HCT116 (cell line): Measurements from ENCODE around the gene SRD5A3. TPM values are rescaled to one million over a fixed set of nuclear protein-coding genes. Genes with fewer than 3 reads are reported as not detected.

ENCODE experiments used
- ATAC-seq: fragments of 200-7000 bp; cut with Tn5 transposase; 2 replicates; pipeline ENCODE4 v1.9.1; 2020; ENCODE audit warnings: mild to moderate bottlenecking, moderate library complexity
- BruUV-seq: library from RNA; stranded (reverse); fragments of 400-500 nt; replicated peaks from 2 replicates; lab custom pipeline; 2021; lab: Mats Ljungman, UMichigan
- CTCF ChIA-PET: fragments of 300-600 bp; sonication (Branson Sonifier 250); formaldehyde crosslinking; loops from one replicate; lab custom pipeline; 2021; ENCODE audit warnings: antibody characterized with exemption; lab: Charles Lee
- POLR2A ChIA-PET: fragments of 300-600, 350-600 bp; sonication (Branson Sonifier 250); formaldehyde crosslinking; loops from one replicate; lab custom pipeline; 2021; ENCODE audit warnings: antibody characterized with exemption; lab: Charles Lee
- RAD21 ChIA-PET, 2 experiments: fragments of 300-600 bp; sonication (Branson Sonifier 250); formaldehyde crosslinking; loops; one replicate each; lab custom pipeline; 2023; ENCODE audit warnings: low total read pairs in 2 of 2; ENCODE audit not compliant: uncharacterized antibody in 2 of 2, unreplicated experiment in 2 of 2, low non-redundant PET in 1 of 2; lab: Charles Lee
- DNase-seq: peaks from one replicate; pipeline ENCODE4 v3.0.0-alpha.2; 2010; ENCODE audit warnings: low read depth, low spot score
- H2AFZ ChIP-seq: fragments of 200-600 bp; shearing (Covaris generic), sonication (generic); 2 replicates; pipeline ENCODE4 v1.6.1; 2017; ENCODE audit warnings: low read depth, mixed run types, mixed read lengths, antibody characterized with exemption, low read length; ENCODE audit not compliant: poor library complexity, severe bottlenecking
- H3K27ac ChIP-seq: 2 replicates; pipeline ENCODE4 v1.5.1; 2012; ENCODE audit warnings: low read depth, low read length
- H3K27me3 ChIP-seq: fragments of 200-600 bp; sonication (generic); 2 replicates; pipeline ENCODE4 v1.6.1; 2016; ENCODE audit warnings: mixed run types, low read length, mixed read lengths; ENCODE audit not compliant: insufficient read depth
- H3K36me3 ChIP-seq, 2 experiments: fragments of 200-500 bp in 1 of 2; fragments of 200-600 bp in 1 of 2; sonication (Bioruptor generic) in 1 of 2; sonication (generic) in 1 of 2; 2 replicates each; pipeline versions ENCODE4 v1.5.1 to v1.6.1; 2014 to 2016; ENCODE audit warnings: low read length in 2 of 2, inconsistent platforms in 1 of 2, mixed read lengths in 1 of 2, mixed run types in 1 of 2; ENCODE audit not compliant: insufficient read depth in 2 of 2, control insufficient read depth in 1 of 2
- H3K4me1 ChIP-seq, 2 experiments: fragments of 200-600 bp in 1 of 2; sonication (generic) in 1 of 2; 2 replicates each; pipeline versions ENCODE4 v1.5.1 to v1.6.1; 2012 to 2017; ENCODE audit warnings: low read length in 2 of 2, inconsistent platforms in 1 of 2, mild to moderate bottlenecking in 1 of 2, mixed read lengths in 1 of 2, mixed run types in 1 of 2, moderate library complexity in 1 of 2; ENCODE audit not compliant: insufficient read depth in 2 of 2, control insufficient read depth in 1 of 2
- H3K4me2 ChIP-seq: fragments of 200-600 bp; sonication (generic); 2 replicates; pipeline ENCODE4 v1.6.1; 2017; ENCODE audit warnings: mixed run types, low read length, mixed read lengths
- H3K4me3 ChIP-seq, 2 experiments: fragments of 200-600 bp in 1 of 2; sonication (generic) in 1 of 2; replicated peaks in 1 of 2; 2 replicates each; pipeline ENCODE4 v1.5.1; 2011 to 2016; ENCODE audit warnings: low read length in 2 of 2, control low read depth in 1 of 2, low read depth in 1 of 2, mild to moderate bottlenecking in 1 of 2, mixed read lengths in 1 of 2, mixed run types in 1 of 2
- H3K79me2 ChIP-seq: fragments of 200-600 bp; sonication (generic); 2 replicates; pipeline ENCODE4 v1.6.1; 2017; ENCODE audit warnings: mild to moderate bottlenecking, mixed run types, low read length, moderate library complexity, mixed read lengths; ENCODE audit not compliant: insufficient read depth
- H3K9ac ChIP-seq: fragments of 200-600 bp; sonication (generic); 2 replicates; pipeline ENCODE4 v1.6.1; 2016; ENCODE audit warnings: low read length, mixed read lengths
- H3K9me2 ChIP-seq: fragments of 200-600 bp; sonication (generic), shearing (Covaris generic); 2 replicates; pipeline ENCODE4 v1.6.1; 2017; ENCODE audit warnings: mixed run types, mild to moderate bottlenecking, moderate library complexity; ENCODE audit not compliant: insufficient read depth
- H3K9me3 ChIP-seq, 2 experiments: fragments of 200-500 bp in 1 of 2; fragments of 200-600 bp in 1 of 2; sonication (Bioruptor generic) in 1 of 2; sonication (generic) in 1 of 2; 2 replicates each; pipeline ENCODE4 v1.6.1; 2014 to 2017; ENCODE audit warnings: low read length in 2 of 2, mixed read lengths in 2 of 2, inconsistent platforms in 1 of 2, low read depth in 1 of 2, mild to moderate bottlenecking in 1 of 2, mixed run types in 1 of 2, moderate library complexity in 1 of 2; ENCODE audit not compliant: control insufficient read depth in 1 of 2, insufficient read depth in 1 of 2
- H4K20me1 ChIP-seq: fragments of 200-600 bp; sonication (generic), shearing (Covaris generic); 2 replicates; pipeline ENCODE4 v1.6.1; 2017; ENCODE audit warnings: mixed run types, mild to moderate bottlenecking, moderate library complexity; ENCODE audit not compliant: insufficient read depth
- ATF3 ChIP-seq: IDR thresholded peaks from 2 replicates; pipeline ENCODE4 v1.6.1; 2012
- CEBPB ChIP-seq: IDR thresholded peaks from 2 replicates; pipeline ENCODE4 v1.6.1; 2012; ENCODE audit warnings: low read depth
- EGR1 ChIP-seq: IDR thresholded peaks from 2 replicates; pipeline ENCODE4 v1.6.1; 2012; ENCODE audit warnings: low read depth
- ELF1 ChIP-seq: IDR thresholded peaks from 2 replicates; pipeline ENCODE4 v1.6.1; 2012; ENCODE audit warnings: low read depth, borderline replicate concordance
- EZH2 ChIP-seq: fragments of 200-600 bp; sonication (generic); IDR thresholded peaks from 2 replicates; pipeline ENCODE4 v1.6.1; 2017; ENCODE audit warnings: antibody characterized with exemption, mixed run types
- EZH2phosphoT487 ChIP-seq: fragments of 200-600 bp; IDR thresholded peaks from 2 replicates; pipeline ENCODE4 v1.6.1; 2018; ENCODE audit warnings: antibody characterized with exemption, borderline replicate concordance
- FOSL1 ChIP-seq: IDR thresholded peaks from 2 replicates; pipeline ENCODE4 v1.6.1; 2012; ENCODE audit warnings: low read depth
- JUND ChIP-seq: IDR thresholded peaks from 2 replicates; pipeline ENCODE4 v1.6.1; 2012
- POLR2AphosphoS5 ChIP-seq: IDR thresholded peaks from 2 replicates; pipeline ENCODE4 v1.6.1; 2011; ENCODE audit warnings: mild to moderate bottlenecking, low read depth, low read length, moderate library complexity
- RAD21 ChIP-seq: IDR thresholded peaks from 2 replicates; pipeline ENCODE4 v1.6.1; 2012; ENCODE audit warnings: low read depth, mild to moderate bottlenecking
- SIN3A ChIP-seq: IDR thresholded peaks from 2 replicates; pipeline ENCODE4 v1.6.1; 2012; ENCODE audit warnings: low read depth
- SP1 ChIP-seq: IDR thresholded peaks from 2 replicates; pipeline ENCODE4 v1.6.1; 2012; ENCODE audit warnings: low read depth
- SRF ChIP-seq: IDR thresholded peaks from 2 replicates; pipeline ENCODE4 v1.6.1; 2012; ENCODE audit warnings: low read depth
- TCF7L2 ChIP-seq: IDR thresholded peaks from 2 replicates; pipeline ENCODE4 v1.7.0; 2011; ENCODE audit warnings: borderline replicate concordance, inconsistent platforms; ENCODE audit not compliant: insufficient read depth, insufficient read length; ENCODE audit errors: extremely low read depth
- YY1 ChIP-seq: IDR thresholded peaks from 2 replicates; pipeline ENCODE4 v1.6.1; 2011; ENCODE audit warnings: low read length, low read depth, moderate library complexity, mild to moderate bottlenecking; ENCODE audit not compliant: insufficient replicate concordance; ENCODE audit errors: extremely low read depth
- ZFX ChIP-seq: fragments of 450-650 bp; IDR thresholded peaks from 2 replicates; pipeline ENCODE4 v1.6.1; 2017
- ZNF274 ChIP-seq: fragments of 200-500 bp; sonication (Bioruptor generic); IDR thresholded peaks from 2 replicates; pipeline ENCODE4 v1.6.1; 2014; ENCODE audit warnings: mild to moderate bottlenecking, low read depth, low read length, inconsistent platforms
- intact Hi-C: fragments of 100-400 bp; cut with micrococcal nuclease; formaldehyde crosslinking; loops from 2 replicates; pipeline ENCODE4 v1.10.0; 2022
- total RNA-seq: library from RNA; stranded (reverse); gene quantifications from one replicate; pipeline ENCODE4 v1.2.1, GENCODE V29; 2021; ENCODE audit not compliant: unreplicated experiment
- TF ChIP-seq, protein P1 (sequence below): IDR thresholded peaks from 2 replicates; pipeline ENCODE4 v1.6.1; 2011; ENCODE audit warnings: mild to moderate bottlenecking, low read length, moderate library complexity; ENCODE audit not compliant: insufficient replicate concordance; ENCODE audit errors: extremely low read depth
- TF ChIP-seq, protein P2 (sequence below): IDR thresholded peaks from 2 replicates; pipeline ENCODE4 v1.6.1; 2012

SRD5A3 gene
- total RNA-seq, 1 experiment from 2014 or later, result 19.9 TPM

GRCh38 chr4:55336138-55337034, 9.7 kb upstream of the SRD5A3 start:
- H3K4me3 ChIP-seq, result no peak overlapping the region
- no peak overlapping the region for H3K27ac ChIP-seq
- no peaks in the 10 kb centered on the region for H4K20me1 ChIP-seq
- H3K27me3 ChIP-seq, result no peaks in the 10 kb centered on the region
- no peaks in the 10 kb centered on the region for H3K79me2 ChIP-seq
- POLR2A ChIA-PET, result no interaction called here
- H3K4me1 ChIP-seq, result no peaks in the 10 kb centered on the region
- CTCF ChIA-PET, result interaction anchor here (0.6 kb wide), 1 partner anchor 25 kb away, joined by 3 read pairs; no protein-coding TSS in a partner anchor
- no peak for TF ChIP-seq SIN3A
- TF ChIP-seq, all 23 proteins: peak for 0
- no TSS peak for BruUV-seq
- no peak for DNase-seq
- no peaks in the 10 kb centered on the region for H3K36me3 ChIP-seq
- ATAC-seq, result no peak
- H2AFZ ChIP-seq, result no peak overlapping the region
- H3K9me2 ChIP-seq, result no peaks in the 10 kb centered on the region
- intact Hi-C loops, result no loop called here
- no peaks in the 10 kb centered on the region for H3K9me3 ChIP-seq
- H3K4me2 ChIP-seq, result no peak overlapping the region
- H3K9ac ChIP-seq, result no peak overlapping the region
- RAD21 ChIA-PET, result interaction anchor here in 1 of 2 experiments (0.6 kb wide), 1 partner anchor 14 kb away, joined by 3 read pairs; no protein-coding TSS in a partner anchor

DNA sequence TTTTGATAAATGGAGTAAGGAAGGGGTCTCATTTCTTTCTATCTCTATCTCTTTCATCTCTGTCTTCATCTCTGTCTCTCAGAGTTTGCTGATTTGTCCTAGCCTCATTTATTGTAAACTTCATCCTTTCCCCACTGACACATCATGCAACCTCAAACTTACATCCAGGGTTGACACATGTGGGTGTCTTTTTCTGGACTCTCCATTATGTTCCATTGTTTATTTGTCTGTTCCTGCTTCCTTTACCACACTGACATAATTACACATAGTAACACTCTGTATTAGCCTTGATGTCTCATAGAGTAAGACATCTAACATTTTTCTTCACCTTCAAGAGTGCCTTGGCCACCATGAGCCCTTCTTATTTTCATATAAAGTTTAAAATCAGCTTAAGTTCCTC, 8.1 kb upstream of the SRD5A3 start:
- no peaks in the 10 kb centered on the region for H4K20me1 ChIP-seq
- H3K9me2 ChIP-seq, result no peaks in the 10 kb centered on the region
- no peak overlapping the region for H3K9ac ChIP-seq
- no TSS peak for BruUV-seq
- no peaks in the 10 kb centered on the region for H3K4me1 ChIP-seq
- H3K27ac ChIP-seq, result no peak overlapping the region
- no peak for DNase-seq
- no peak overlapping the region for H2AFZ ChIP-seq
- H3K79me2 ChIP-seq, result no peaks in the 10 kb centered on the region
- no peak overlapping the region for H3K4me3 ChIP-seq
- ATAC-seq, result no peak
- POLR2A ChIA-PET, result no interaction called here
- no peaks in the 10 kb centered on the region for H3K9me3 ChIP-seq
- no peaks in the 10 kb centered on the region for H3K27me3 ChIP-seq
- no peaks in the 10 kb centered on the region for H3K36me3 ChIP-seq
- no peak overlapping the region for H3K4me2 ChIP-seq
- intact Hi-C loops, result no loop called here
- no peak for TF ChIP-seq EZH2phosphoT487
- TF ChIP-seq SP1, result no peak
- TF ChIP-seq SIN3A, result no peak
- no peak for TF ChIP-seq ELF1
- TF ChIP-seq JUND, result no peak
- TF ChIP-seq ATF3, result no peak
- TF ChIP-seq SRF, result no peak
- no peak for TF ChIP-seq EZH2
- no peak for TF ChIP-seq RAD21
- no peak for TF ChIP-seq YY1
- no peak for TF ChIP-seq EGR1
- TF ChIP-seq, protein P1, sequence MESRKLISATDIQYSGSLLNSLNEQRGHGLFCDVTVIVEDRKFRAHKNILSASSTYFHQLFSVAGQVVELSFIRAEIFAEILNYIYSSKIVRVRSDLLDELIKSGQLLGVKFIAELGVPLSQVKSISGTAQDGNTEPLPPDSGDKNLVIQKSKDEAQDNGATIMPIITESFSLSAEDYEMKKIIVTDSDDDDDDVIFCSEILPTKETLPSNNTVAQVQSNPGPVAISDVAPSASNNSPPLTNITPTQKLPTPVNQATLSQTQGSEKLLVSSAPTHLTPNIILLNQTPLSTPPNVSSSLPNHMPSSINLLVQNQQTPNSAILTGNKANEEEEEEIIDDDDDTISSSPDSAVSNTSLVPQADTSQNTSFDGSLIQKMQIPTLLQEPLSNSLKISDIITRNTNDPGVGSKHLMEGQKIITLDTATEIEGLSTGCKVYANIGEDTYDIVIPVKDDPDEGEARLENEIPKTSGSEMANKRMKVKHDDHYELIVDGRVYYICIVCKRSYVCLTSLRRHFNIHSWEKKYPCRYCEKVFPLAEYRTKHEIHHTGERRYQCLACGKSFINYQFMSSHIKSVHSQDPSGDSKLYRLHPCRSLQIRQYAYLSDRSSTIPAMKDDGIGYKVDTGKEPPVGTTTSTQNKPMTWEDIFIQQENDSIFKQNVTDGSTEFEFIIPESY, result no peak
- no peak for TF ChIP-seq CEBPB
- no peak for TF ChIP-seq TCF7L2
- TF ChIP-seq FOSL1, result no peak
- TF ChIP-seq, protein P2, sequence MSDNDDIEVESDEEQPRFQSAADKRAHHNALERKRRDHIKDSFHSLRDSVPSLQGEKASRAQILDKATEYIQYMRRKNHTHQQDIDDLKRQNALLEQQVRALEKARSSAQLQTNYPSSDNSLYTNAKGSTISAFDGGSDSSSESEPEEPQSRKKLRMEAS, result no peak
- TF ChIP-seq ZNF274, result no peak
- no peak for TF ChIP-seq POLR2AphosphoS5
- no peak for TF ChIP-seq ZFX
- TF ChIP-seq, all 23 proteins: peak for 0
- ChIA-PET RAD21 (no interaction called here), CTCF (no interaction called here)
